22Rv1 (cell line): ENCODE measurements around the gene SMG9.

Experiments used
- ZFX ChIP-seq: fragments of 450-650 bp; IDR thresholded peaks from 2 replicates; pipeline ENCODE4 v1.6.1; 2017; ENCODE audit warnings: antibody characterized with exemption, borderline replicate concordance
- TF ChIP-seq, protein P1 (sequence below): fragments of 450-650 bp; IDR thresholded peaks from 2 replicates; pipeline ENCODE4 v1.5.1; 2017; ENCODE audit warnings: mild to moderate bottlenecking

DNA sequence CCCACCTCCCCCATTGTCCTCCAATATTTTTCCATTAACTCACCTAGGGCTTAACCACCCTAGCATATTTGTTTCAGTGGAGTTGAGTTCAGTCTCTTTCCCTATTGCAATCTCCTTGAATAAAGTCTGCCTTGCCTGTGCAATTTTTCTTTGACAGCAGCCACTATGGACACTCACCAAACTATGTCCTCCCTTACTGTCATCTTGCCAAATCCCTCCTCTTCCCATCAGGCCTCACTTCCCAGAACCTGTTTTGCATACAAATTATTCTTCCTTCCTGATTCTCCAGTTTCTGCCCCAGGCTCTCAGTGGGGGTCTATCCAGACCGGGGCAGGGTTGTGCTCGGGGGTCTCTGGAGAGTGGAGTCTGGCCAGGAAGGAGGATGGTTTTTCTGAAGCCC lies 49.7 kb upstream of the SMG9 start:
- TF ChIP-seq, protein P1, sequence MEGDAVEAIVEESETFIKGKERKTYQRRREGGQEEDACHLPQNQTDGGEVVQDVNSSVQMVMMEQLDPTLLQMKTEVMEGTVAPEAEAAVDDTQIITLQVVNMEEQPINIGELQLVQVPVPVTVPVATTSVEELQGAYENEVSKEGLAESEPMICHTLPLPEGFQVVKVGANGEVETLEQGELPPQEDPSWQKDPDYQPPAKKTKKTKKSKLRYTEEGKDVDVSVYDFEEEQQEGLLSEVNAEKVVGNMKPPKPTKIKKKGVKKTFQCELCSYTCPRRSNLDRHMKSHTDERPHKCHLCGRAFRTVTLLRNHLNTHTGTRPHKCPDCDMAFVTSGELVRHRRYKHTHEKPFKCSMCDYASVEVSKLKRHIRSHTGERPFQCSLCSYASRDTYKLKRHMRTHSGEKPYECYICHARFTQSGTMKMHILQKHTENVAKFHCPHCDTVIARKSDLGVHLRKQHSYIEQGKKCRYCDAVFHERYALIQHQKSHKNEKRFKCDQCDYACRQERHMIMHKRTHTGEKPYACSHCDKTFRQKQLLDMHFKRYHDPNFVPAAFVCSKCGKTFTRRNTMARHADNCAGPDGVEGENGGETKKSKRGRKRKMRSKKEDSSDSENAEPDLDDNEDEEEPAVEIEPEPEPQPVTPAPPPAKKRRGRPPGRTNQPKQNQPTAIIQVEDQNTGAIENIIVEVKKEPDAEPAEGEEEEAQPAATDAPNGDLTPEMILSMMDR, result no peak
- TF ChIP-seq ZFX, result no peak
